ENCODE results near the gene MYOD1. TPM values are rescaled to one million over a fixed set of nuclear protein-coding genes. Genes with fewer than 3 reads are reported as not detected.

Gene MYOD1
- total and polyA plus RNA-seq, 2 of the 13 experiments (the other 11 are each of a cell fraction or from before 2014, with no cell fraction given), result not detected

- TF ChIP-seq, protein P1, sequence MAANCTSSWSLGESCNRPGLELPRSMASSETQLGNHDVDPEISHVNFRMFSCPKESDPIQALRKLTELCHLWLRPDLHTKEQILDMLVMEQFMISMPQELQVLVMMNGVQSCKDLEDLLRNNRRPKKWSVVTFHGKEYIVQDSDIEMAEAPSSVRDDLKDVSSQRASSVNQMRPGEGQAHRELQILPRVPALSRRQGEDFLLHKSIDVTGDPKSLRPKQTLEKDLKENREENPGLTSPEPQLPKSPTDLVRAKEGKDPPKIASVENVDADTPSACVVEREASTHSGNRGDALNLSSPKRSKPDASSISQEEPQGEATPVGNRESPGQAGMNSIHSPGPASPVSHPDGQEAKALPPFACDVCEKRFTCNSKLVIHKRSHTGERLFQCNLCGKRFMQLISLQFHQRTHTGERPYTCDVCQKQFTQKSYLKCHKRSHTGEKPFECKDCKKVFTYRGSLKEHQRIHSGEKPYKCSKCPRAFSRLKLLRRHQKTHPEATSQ (CRISPR knock-in tag; IDR thresholded peaks at IDR 0.05; ENCODE audit: borderline replicate concordance), result peak; percentile 77; the same call in 1 of the 2 replicates
- TF ChIP-seq MIER3 (CRISPR knock-in tag; IDR thresholded peaks at IDR 0.05; ENCODE audit: borderline replicate concordance) (peak; percentile 99; the same call in 1 of the 2 replicates), PRDM10 (CRISPR knock-in tag; IDR thresholded peaks at IDR 0.05; ENCODE audit: low read depth) (peak; percentile 71; the same call in 1 of the 2 replicates), LBX2 (CRISPR knock-in tag; IDR thresholded peaks at IDR 0.05; ENCODE audit: borderline replicate concordance) (peak; percentile 30; the same call in 1 of the 2 replicates), KAT2B (IDR thresholded peaks at IDR 0.05; ENCODE audit: borderline replicate concordance, low read depth, low read length) (no peak), HMGXB4 (CRISPR knock-in tag; IDR thresholded peaks at IDR 0.05; ENCODE audit: borderline replicate concordance in 1 of 2, low read depth in 1 of 2) (peak; percentile 81 to 86), ZFP36L2 (CRISPR knock-in tag; IDR thresholded peaks at IDR 0.05) (no peak), FUBP1 (CRISPR knock-in tag; IDR thresholded peaks at IDR 0.05; ENCODE audit: borderline replicate concordance) (no peak; the same call in 1 of the 2 replicates), HNF4A (CRISPR knock-in tag; IDR thresholded peaks at IDR 0.05) (peak; percentile 99), RELA (CRISPR knock-in tag; IDR thresholded peaks at IDR 0.05) (peak; percentile 83; the same call in 1 of the 2 replicates), TFDP1 (CRISPR knock-in tag; IDR thresholded peaks at IDR 0.05; ENCODE audit: borderline replicate concordance) (no peak)
- TF ChIP-seq, protein P2, sequence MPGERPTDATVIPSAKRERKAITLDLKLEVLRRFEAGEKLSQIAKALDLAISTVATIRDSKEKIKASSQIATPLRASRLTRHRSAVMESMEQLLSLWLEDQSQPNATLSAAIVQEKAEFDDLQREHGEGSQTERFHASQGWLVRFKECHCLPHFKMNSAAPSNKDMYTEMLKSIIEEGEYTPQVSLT (CRISPR knock-in tag; IDR thresholded peaks at IDR 0.05; ENCODE audit: borderline replicate concordance, low read depth), result no peak
- TF ChIP-seq, protein P3, sequence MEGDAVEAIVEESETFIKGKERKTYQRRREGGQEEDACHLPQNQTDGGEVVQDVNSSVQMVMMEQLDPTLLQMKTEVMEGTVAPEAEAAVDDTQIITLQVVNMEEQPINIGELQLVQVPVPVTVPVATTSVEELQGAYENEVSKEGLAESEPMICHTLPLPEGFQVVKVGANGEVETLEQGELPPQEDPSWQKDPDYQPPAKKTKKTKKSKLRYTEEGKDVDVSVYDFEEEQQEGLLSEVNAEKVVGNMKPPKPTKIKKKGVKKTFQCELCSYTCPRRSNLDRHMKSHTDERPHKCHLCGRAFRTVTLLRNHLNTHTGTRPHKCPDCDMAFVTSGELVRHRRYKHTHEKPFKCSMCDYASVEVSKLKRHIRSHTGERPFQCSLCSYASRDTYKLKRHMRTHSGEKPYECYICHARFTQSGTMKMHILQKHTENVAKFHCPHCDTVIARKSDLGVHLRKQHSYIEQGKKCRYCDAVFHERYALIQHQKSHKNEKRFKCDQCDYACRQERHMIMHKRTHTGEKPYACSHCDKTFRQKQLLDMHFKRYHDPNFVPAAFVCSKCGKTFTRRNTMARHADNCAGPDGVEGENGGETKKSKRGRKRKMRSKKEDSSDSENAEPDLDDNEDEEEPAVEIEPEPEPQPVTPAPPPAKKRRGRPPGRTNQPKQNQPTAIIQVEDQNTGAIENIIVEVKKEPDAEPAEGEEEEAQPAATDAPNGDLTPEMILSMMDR (CRISPR knock-in tag; IDR thresholded peaks at IDR 0.05), result peak; percentile 91
These were observed 50.8 kb downstream of the MYOD1 start (continued) for GRCh38 chr11:17770048-17770652.
